Measurements from ENCODE around the gene DECR2. TPM values are rescaled to one million over a fixed set of nuclear protein-coding genes. Genes with fewer than 3 reads are reported as not detected.

Gene DECR2
- total RNA-seq, 4 donors from 2014 or later: 9.8 to 54.8 (median 20.3) TPM

DNA sequence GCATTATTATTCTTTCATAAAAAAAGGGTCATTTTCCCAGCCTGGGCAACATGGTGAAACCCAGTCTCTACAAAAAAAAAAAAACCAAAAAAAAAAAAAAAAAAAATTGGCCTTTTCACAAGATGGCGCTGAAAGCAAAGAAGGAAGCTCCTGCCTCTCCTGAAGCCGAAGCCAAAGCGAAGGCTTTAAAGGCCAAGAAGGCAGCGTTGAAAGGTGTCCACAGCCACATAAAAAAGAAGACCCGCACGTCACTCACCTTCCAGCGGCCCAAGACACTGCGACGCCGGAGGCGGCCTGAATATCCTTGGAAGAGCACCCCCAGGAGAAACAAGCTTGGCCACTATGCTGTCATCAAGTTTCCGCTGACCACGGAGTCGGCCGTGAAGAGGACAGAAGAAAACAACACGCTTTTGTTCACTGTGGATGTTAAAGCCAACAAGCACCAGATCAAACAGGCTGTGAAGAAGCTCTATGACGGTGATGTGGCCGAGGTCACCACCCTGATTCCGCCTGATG lies 15.0 kb upstream of the DECR2 start:
- no peak for TF ChIP-seq CTCF (IDR thresholded peaks at IDR 0.05; ENCODE audit: low read depth)

GRCh38 chr16:389352-389751 lies 12.3 kb upstream of the DECR2 start:
- TF ChIP-seq CTCF (IDR thresholded peaks at IDR 0.05; ENCODE audit: low read depth): no peak

- no peak for TF ChIP-seq CTCF (IDR thresholded peaks at IDR 0.05; ENCODE audit: low read depth)
Observed at GRCh38 chr16:391885-392335, 9.8 kb upstream of the DECR2 start.

- TF ChIP-seq CTCF (IDR thresholded peaks at IDR 0.05; ENCODE audit: low read depth): no peak
Observed at GRCh38 chr16:392450-393030, 9.1 kb upstream of the DECR2 start.

DNA sequence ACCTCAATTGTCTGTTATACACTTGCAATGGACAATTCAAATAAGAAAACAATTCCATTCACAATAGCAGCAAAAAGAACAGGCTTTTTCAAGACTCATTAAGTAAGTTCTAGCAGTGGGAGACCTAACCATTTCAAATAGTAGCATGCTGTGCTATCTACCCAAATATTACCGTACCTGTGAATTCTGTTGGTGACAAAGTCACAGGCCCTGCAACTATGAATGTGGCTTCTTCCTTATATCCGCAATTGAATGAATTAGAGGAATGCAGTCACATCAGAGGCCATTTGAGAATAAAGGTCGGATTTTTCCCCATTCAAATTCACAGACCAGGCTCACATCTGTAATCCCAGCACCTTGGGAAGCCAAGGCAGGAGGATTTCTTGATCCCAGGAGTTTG lies 5.5 kb upstream of the DECR2 start:
- no peak for TF ChIP-seq CTCF (IDR thresholded peaks at IDR 0.05; ENCODE audit: low read depth)

GRCh38 chr16:396605-397004 lies 5.1 kb upstream of the DECR2 start:
- no peak for TF ChIP-seq CTCF (IDR thresholded peaks at IDR 0.05; ENCODE audit: low read depth)

DNA sequence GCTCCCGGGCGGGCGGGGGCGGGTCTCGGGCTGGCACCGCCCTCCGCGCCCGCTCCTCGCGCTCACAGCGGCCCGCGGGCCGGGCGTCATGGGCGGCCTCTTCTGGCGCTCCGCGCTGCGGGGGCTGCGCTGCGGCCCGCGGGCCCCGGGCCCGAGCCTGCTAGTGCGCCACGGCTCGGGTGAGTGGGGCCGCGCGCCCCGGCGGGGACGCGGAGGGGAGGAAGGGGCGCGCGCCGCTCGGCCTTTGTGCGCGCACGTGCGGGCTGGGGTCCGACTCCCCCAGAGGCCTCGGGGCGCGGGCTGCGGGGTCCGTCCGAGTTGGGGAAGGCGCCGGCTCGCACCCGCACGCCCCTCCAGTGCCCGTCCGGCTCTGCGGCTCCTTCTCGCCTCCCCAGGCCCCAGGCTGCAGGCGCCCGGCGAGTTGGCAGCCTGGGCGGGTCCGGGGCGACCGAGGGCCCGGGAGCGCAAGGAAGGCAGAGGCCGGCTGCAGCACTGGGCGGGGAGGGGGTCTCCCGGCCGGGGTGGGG lies 4.5 kb upstream of the DECR2 start, which contains the start of gene NME4:
NME4 (plus strand) TSS at position 65 of the 527 bp plus-strand sequence; CDS start at position 89, 24 bp downstream.
- TF ChIP-seq CTCF (IDR thresholded peaks at IDR 0.05; ENCODE audit: low read depth): no peak

Measured in subcutaneous adipose tissue (tissue), 4 donors.